HL-60 (cell line): Measurements from ENCODE around the gene ZRANB1.

Experiments
- DNase-seq, 2 experiments: peaks; one replicate each; pipeline ENCODE4 v3.0.0-alpha.2; 2010 to 2020; ENCODE audit warnings: low read depth in 1 of 2, low spot score in 1 of 2
- H3K27ac ChIP-seq: fragments of 250-450 bp; sonication (Bioruptor Pico); replicated peaks from 2 replicates; pipeline ENCODE4 v1.5.1; 2020; ENCODE audit warnings: mild to moderate bottlenecking, moderate library complexity
- H3K27me3 ChIP-seq: fragments of 250-450 bp; sonication (Bioruptor Pico); 2 replicates; pipeline ENCODE4 v1.5.1; 2021; ENCODE audit warnings: mild to moderate bottlenecking, moderate library complexity; ENCODE audit not compliant: insufficient read depth, poor library complexity, severe bottlenecking
- H3K4me3 ChIP-seq: replicated peaks from 2 replicates; pipeline ENCODE4 v1.5.1; 2011; ENCODE audit warnings: mild to moderate bottlenecking, control low read depth, low read length; ENCODE audit not compliant: insufficient read depth
- CTCF ChIP-seq: IDR thresholded peaks from one replicate; pipeline ENCODE4 v1.5.1; 2011; ENCODE audit warnings: low read length, control low read depth, inconsistent platforms; ENCODE audit not compliant: insufficient read depth
- GABPA ChIP-seq: IDR thresholded peaks from 2 replicates; pipeline ENCODE4 v1.6.1; 2012; ENCODE audit warnings: low read depth
- POLR2AphosphoS5 ChIP-seq: IDR thresholded peaks from 2 replicates; pipeline ENCODE4 v1.6.1; 2012; ENCODE audit warnings: low read depth
- SPI1 ChIP-seq: IDR thresholded peaks from 2 replicates; pipeline ENCODE4 v1.6.1; 2012; ENCODE audit warnings: low read depth, mild to moderate bottlenecking, borderline replicate concordance
- TF ChIP-seq, protein P1 (sequence below): IDR thresholded peaks from 2 replicates; pipeline ENCODE4 v1.6.1; 2012; ENCODE audit warnings: low read depth; ENCODE audit not compliant: insufficient replicate concordance

Gene ZRANB1

DNA sequence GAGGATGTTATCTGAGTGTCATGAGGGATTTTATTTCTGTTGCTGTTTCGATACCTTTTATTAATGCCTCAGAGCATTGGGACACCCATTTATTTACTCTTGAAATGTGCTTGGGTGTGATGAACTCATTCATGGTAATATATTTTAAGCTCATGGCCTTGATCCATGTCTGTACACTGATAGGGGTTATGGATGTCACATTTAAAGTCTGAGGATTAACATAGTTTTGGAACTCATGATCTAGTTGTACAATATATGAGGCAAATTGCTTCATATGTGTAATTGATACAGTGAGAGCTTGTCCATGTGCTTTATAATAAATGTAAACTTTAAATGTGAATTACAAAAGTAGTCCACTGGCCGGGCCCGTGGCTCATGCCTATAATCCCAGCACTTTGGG is 23.0 kb upstream of the ZRANB1 start:
- TF ChIP-seq, protein P1, sequence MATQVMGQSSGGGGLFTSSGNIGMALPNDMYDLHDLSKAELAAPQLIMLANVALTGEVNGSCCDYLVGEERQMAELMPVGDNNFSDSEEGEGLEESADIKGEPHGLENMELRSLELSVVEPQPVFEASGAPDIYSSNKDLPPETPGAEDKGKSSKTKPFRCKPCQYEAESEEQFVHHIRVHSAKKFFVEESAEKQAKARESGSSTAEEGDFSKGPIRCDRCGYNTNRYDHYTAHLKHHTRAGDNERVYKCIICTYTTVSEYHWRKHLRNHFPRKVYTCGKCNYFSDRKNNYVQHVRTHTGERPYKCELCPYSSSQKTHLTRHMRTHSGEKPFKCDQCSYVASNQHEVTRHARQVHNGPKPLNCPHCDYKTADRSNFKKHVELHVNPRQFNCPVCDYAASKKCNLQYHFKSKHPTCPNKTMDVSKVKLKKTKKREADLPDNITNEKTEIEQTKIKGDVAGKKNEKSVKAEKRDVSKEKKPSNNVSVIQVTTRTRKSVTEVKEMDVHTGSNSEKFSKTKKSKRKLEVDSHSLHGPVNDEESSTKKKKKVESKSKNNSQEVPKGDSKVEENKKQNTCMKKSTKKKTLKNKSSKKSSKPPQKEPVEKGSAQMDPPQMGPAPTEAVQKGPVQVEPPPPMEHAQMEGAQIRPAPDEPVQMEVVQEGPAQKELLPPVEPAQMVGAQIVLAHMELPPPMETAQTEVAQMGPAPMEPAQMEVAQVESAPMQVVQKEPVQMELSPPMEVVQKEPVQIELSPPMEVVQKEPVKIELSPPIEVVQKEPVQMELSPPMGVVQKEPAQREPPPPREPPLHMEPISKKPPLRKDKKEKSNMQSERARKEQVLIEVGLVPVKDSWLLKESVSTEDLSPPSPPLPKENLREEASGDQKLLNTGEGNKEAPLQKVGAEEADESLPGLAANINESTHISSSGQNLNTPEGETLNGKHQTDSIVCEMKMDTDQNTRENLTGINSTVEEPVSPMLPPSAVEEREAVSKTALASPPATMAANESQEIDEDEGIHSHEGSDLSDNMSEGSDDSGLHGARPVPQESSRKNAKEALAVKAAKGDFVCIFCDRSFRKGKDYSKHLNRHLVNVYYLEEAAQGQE: no peak

DNA sequence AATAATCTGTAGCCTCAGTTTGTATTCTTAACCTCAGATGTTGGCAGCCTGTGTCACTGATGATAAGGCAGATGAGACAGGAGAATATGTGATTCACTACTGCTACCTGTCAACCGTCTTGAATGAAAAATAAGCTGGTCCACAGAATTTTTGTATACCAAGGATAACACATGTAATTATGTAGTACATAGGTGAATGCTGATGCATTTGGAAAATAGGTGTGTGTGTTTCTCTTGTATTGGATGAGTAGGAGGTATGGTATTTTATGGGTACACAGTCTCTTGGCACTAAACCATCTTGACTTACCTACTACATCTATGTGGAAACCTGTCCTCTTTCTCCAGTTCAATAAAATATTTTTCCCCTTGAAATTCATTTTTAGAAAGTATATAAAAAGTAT is 20.7 kb upstream of the ZRANB1 start:
- Histone ChIP-seq H3K27ac (no peak overlapping the region), H3K27me3 (no peaks in the 10 kb centered on the region), H3K4me3 (no peak overlapping the region)
- TF ChIP-seq GABPA: no peak
- TF ChIP-seq SPI1: no peak
- TF ChIP-seq POLR2AphosphoS5: no peak
- no peak for TF ChIP-seq CTCF
- TF ChIP-seq, protein P1: no peak
- no peak for DNase-seq

More for the DNA sequence above, 23.0 kb upstream of the ZRANB1 start:
- H3K27ac ChIP-seq: 0 out of 2 replicates have a peak overlapping the region, but pooled peaks have one; percentile 82
- DNase-seq: no peak
- no peak overlapping the region for H3K4me3 ChIP-seq
- H3K27me3 ChIP-seq: no peaks in the 10 kb centered on the region

GRCh38 chr10:124923684-124924083 is 18.2 kb upstream of the ZRANB1 start:
- Histone ChIP-seq H3K27me3 (no peaks in the 10 kb centered on the region), H3K27ac (peak overlapping the region; percentile 48; the same call in 1 of the 2 replicates), H3K4me3 (no peak overlapping the region)
- TF ChIP-seq GABPA: no peak
- TF ChIP-seq POLR2AphosphoS5: no peak
- TF ChIP-seq, protein P1: no peak
- DNase-seq: no peak

DNA sequence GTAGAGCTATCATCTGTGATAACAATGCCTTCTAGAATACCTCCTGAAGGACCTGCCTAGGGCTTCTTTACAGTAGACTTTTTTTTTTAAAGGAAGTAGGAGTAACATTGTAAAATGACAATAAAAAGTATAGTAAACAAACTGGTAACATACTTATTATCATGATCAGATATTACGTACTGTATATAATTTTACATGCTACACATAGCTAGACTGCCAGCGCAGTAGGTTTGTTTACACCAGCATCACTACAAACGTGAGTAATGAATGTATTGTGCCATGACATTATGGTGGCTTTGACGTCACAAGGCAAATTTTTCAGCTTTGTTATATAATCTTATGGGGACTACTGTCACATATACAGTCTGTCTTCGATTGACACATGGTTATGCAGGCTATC is 15.4 kb upstream of the ZRANB1 start:
- Histone ChIP-seq H3K27me3 (no peaks in the 10 kb centered on the region), H3K27ac (no peak overlapping the region), H3K4me3 (no peak overlapping the region)
- DNase-seq: no peak
- TF ChIP-seq, protein P1: no peak
- TF ChIP-seq SPI1 (no peak), GABPA (no peak), CTCF (no peak), POLR2AphosphoS5 (no peak)
